Activated naive CD4-positive, alpha-beta T cell treated with anti-CD3 and anti-CD28 coated beads for 36 hours (primary cell): ENCODE measurements around the gene AK2. TPM values are rescaled to one million over a fixed set of nuclear protein-coding genes. Genes with fewer than 3 reads are reported as not detected.

Source experiments
- CTCF ChIA-PET: fragments of 350-600 bp; sonication (Branson Sonifier 250); formaldehyde crosslinking; loops from one replicate; lab custom pipeline; 2021; ENCODE audit warnings: antibody characterized with exemption; lab: Charles Lee
- DNase-seq: peaks from one replicate; pipeline ENCODE4 v3.0.0-alpha.2; 2020
- H3K27ac Mint-ChIP-seq: one replicate; pipeline ENCODE4 v1.8.0; 2021; ENCODE audit warnings: mild to moderate bottlenecking, mixed read lengths
- H3K27me3 Mint-ChIP-seq: one replicate; pipeline ENCODE4 v1.8.0; 2021; ENCODE audit warnings: low read depth, mixed read lengths
- H3K36me3 Mint-ChIP-seq: one replicate; pipeline ENCODE4 v1.8.0; 2021; ENCODE audit warnings: low read depth, mixed read lengths
- H3K4me1 Mint-ChIP-seq: one replicate; pipeline ENCODE4 v1.8.0; 2021; ENCODE audit warnings: low read depth, mixed read lengths
- H3K4me3 Mint-ChIP-seq: one replicate; pipeline ENCODE4 v1.8.0; 2021; ENCODE audit warnings: mild to moderate bottlenecking, moderate library complexity, mixed read lengths
- H3K9me3 Mint-ChIP-seq: one replicate; pipeline ENCODE4 v1.8.0; 2021; ENCODE audit warnings: mixed read lengths
- intact Hi-C: fragments of 100-400 bp; cut with micrococcal nuclease; formaldehyde crosslinking; loops from one replicate; pipeline ENCODE4 v1.15.1; 2023
- total RNA-seq, 2 experiments: library from RNA; stranded (reverse); gene quantifications; one replicate each; pipeline ENCODE4 v1.2.3, GENCODE V29; 2021

Gene AK2
- 100 to 1,000 TPM; 311 to 328 TPM for total RNA-seq

DNA sequence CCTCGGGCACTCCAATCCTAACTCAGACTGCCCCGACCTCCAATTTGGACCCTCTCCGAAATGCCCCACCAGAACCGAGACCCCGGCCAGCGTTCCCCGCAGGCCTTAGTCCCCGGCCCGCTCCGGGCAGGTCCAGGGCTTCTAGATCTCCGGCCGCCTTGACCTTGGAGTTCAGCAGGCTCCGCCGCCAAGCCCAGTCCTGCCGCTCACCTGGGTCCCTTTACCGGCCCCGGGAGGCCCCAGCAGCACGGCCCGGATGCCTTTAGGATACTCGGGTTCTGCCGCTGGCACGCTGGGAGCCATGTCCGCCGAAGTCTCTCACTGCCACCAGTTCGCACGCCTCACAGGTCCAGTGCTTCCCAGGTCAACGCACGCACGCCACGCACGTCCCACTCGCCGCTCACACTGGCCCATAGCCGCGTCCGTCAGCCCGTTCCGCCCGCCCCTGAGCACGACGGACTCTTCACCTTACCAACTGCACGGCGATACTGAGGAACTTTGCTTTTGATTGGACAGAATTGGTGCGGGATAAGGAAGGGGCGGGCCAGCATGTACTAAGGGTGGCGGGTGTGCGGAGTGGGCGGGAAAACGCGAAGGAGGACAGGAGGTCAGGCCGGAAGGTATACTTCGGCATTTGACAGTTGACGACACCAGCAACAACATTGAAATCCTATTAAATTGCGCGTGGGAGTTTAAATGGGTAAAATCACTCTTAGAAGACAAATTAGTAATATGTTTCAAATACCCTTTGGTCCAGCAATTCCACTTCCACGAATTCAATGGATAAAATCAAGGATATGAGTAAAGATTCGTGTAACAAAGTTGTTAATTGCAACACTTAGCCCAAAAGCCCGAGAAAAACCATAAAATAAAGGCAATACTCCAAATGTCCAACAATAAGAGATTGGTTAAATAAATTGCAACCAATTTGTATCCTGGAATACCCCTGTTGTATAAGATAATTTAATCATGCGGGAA, at the start of gene AK2:
TSS of gene AK2 (minus strand) at position 358 of the 978 bp plus-strand sequence. CDS start at position 303, 55 bp downstream.
- peaks cover 22% of the 10 kb centered on the region for H3K36me3 Mint-ChIP-seq
- no peaks in the 10 kb centered on the region for H3K27me3 Mint-ChIP-seq
- H3K9me3 Mint-ChIP-seq: no peaks in the 10 kb centered on the region
- H3K4me1 Mint-ChIP-seq: peaks cover 40% of the 10 kb centered on the region
- CTCF ChIA-PET: no interaction called here
- H3K4me3 Mint-ChIP-seq: peak within 1 kb of the TSS; percentile 92
- intact Hi-C loops: loop anchor here (1.0 to 5.0 kb wide), 4 partner anchors 44 to 220 kb away; partner anchors contain the start of genes AZIN2, RNF19B, S100PBP and YARS1
- H3K27ac Mint-ChIP-seq: peak within 1 kb of the TSS; percentile 87
- DNase-seq: peak; percentile 96

DNA sequence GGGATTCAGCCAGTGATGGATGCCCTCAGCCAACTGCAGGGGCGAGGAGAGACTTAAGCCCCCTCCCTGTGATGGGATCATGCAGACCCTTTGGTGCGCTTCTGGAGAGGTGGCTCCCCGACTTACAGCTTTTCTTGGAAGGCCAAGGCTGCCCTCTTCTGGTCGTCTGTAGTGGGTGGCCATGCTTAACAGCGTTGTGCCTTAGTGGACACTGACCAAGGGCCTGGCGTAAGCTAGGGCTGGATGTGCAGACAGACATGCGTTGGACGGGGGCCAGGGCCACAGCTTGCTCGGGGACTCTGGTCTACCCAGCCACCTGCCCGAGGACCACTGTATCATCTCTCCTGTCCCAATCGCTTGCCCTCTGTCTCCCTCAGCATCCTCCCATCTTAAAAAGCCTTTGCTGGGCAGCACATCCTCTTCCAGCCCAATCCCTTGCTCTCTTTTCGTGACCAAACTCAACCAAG, 49.7 kb upstream of the AK2 start:
- H3K4me3 Mint-ChIP-seq: no peak overlapping the region
- CTCF ChIA-PET: interaction anchor here (0.5 to 7.4 kb wide), 16 partner anchors 9 to 308 kb away, joined by 3 to 51 read pairs (median 4); no protein-coding TSS in a partner anchor
- intact Hi-C loops: loop anchor here (1.0 to 10.0 kb wide), 3 partner anchors 153 to 372 kb away; no protein-coding TSS in a partner anchor
- H3K9me3 Mint-ChIP-seq: no peaks in the 10 kb centered on the region
- H3K27me3 Mint-ChIP-seq: no peaks in the 10 kb centered on the region
- no peak overlapping the region for H3K27ac Mint-ChIP-seq
- H3K36me3 Mint-ChIP-seq: no peaks in the 10 kb centered on the region
- peaks cover 25% of the 10 kb centered on the region for H3K4me1 Mint-ChIP-seq
- DNase-seq: peak; percentile 66

DNA sequence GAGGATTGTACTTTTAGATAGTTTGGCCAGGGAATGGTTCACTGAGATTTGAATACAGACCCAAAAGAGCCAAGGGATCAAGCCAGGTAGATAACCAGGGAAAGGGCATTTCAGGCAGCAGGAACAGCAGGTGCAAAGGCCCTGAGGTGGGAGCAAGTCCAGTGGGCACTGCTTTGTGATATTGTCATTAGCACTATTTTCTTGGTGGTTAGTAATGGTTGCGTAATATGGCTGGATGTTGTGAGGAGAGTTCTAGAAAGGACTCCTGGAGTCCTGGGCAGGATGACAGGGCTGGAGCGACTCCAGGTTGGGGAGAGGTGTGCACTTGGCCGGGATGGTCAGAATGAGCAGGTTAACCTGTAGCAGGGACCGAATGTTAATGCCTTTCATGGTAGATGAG, 48.6 kb upstream of the AK2 start:
- Mint-ChIP-seq H3K27me3 (no peaks in the 10 kb centered on the region), H3K9me3 (no peaks in the 10 kb centered on the region), H3K4me1 (peaks cover 29% of the 10 kb centered on the region), H3K36me3 (no peaks in the 10 kb centered on the region), H3K27ac (no peak overlapping the region), H3K4me3 (no peak overlapping the region)
- no peak for DNase-seq
- CTCF ChIA-PET: interaction anchor here (0.7 to 7.4 kb wide), 7 partner anchors 10 to 209 kb away, joined by 3 to 51 read pairs (median 4); no protein-coding TSS in a partner anchor
- intact Hi-C loops: loop anchor here (10.0 kb wide), 1 partner anchor 371 kb away; no protein-coding TSS in a partner anchor

DNA sequence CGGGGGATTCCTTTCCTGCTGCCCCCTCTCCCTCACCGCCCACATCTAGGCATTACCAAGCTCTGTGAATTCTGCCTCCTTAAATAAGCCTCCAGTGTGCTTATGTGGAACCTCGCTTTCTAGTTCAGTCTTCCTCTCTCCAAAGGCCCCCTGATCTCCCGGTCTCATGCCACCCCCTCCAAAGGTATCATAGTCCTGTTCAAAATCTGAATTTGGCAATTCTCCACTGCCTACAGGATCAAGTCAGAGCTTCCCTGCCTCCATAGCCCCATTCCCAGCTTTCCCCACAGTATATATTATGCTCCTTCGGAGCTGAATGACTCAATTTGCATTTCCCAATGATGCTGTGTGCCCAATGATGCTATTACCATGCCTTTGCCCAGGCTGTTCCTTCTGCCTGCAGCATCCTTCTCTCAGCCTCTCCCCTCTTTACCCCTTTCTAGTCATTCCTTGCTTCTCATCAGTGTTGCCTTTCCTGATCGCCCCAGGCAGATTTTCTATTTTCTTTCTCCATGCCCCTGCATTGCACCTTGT, 46.0 kb upstream of the AK2 start:
- Mint-ChIP-seq H3K4me3 (peak overlapping the region; percentile 75), H3K9me3 (no peaks in the 10 kb centered on the region)
- DNase-seq: no peak

DNA sequence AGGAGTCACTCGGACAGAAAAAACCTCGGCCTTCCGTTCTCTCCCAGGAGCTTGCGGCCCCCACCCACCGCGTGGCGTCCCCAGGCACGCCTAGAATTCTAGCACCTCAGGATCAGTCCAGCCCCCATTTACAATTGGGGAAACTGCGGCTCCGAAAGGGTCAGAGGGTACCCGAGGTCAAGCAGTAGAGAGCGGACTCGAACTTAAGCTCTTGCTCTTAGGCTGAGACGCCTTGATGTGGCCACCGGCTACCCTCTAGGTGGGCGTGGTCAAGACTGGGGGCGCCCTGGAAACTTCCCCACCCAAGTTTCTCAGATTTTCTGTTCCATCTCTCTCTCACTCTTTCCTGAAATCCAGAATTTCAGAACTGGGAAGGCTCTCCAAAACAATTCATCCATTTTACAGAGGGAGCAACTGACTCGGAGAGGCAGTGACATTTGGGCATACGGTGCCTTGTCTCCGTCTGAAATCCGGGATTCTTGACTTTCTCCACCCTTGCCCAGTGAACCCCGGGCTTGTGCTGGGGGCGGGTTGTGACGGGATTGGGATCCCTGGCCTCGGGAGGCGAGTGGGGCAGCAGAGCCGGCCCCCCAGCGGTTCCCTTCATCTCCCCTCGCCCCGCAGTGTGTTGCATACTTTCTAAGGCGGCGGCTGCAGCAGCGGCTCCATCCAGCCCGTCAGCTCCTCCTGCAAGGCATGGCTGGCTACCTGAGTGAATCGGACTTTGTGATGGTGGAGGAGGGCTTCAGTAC, 45.0 kb upstream of the AK2 start:
- H3K27me3 Mint-ChIP-seq: no peaks in the 10 kb centered on the region
- H3K36me3 Mint-ChIP-seq: no peaks in the 10 kb centered on the region
- no peak overlapping the region for H3K27ac Mint-ChIP-seq
- no peaks in the 10 kb centered on the region for H3K9me3 Mint-ChIP-seq
- peaks cover 18% of the 10 kb centered on the region for H3K4me1 Mint-ChIP-seq
- no peak for DNase-seq
- CTCF ChIA-PET: interaction anchor here (1.3 to 7.4 kb wide), 2 partner anchors 13 to 25 kb away, joined by 3 to 51 read pairs; no protein-coding TSS in a partner anchor
- intact Hi-C loops: loop anchor here (1.0 to 10.0 kb wide), 5 partner anchors 45 to 367 kb away; partner anchors contain the start of genes AK2 and RNF19B
- H3K4me3 Mint-ChIP-seq: peak overlapping the region; percentile 75

More for the DNA sequence above, 46.0 kb upstream of the AK2 start:
- peaks cover 19% of the 10 kb centered on the region for H3K4me1 Mint-ChIP-seq
- intact Hi-C loops: loop anchor here (10.0 kb wide), 1 partner anchor 368 kb away; no protein-coding TSS in a partner anchor
- H3K27ac Mint-ChIP-seq: no peak overlapping the region
- H3K36me3 Mint-ChIP-seq: no peaks in the 10 kb centered on the region
- H3K27me3 Mint-ChIP-seq: no peaks in the 10 kb centered on the region
- CTCF ChIA-PET: interaction anchor here (0.6 to 7.4 kb wide), 7 partner anchors 12 to 150 kb away, joined by 3 to 51 read pairs (median 3); no protein-coding TSS in a partner anchor

DNA sequence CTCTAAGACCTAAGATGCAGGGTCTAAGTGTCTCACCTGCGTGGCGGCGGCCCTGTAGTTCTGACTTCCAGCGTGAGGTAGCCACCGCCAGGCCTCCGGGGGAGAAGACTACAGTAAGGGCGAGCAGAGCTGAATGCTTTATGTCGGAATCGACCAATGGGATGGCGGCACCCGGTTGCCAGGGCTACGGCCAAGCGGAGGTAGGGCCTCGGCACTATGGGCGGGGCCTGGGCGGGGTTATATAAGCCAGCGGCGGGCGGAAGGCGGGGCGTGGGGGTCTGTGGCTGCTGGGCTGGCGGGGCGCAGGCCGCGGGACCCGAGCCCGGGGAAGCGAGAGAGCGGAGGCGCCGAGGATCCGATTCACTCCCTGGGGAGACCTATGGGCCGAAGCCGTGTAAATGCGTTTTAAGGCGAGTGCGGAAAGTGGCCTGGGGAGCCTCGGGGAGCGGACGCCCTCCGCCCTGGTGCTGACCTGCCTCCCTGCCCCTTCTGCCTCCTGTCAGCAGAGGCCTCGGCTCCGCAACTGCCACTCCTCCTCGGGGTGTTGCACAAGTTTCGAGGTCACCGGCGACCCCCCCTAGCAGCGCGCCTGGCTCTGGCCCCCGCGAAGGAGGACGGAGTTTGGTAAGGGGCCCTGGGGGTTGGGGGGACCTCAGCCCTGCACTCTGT, 44.3 kb upstream of the AK2 start, which contains the start of gene AZIN2:
TSS of gene AZIN2 (plus strand) at position 269 of the 669 bp plus-strand sequence. CDS start 1,097 bp downstream, outside the sequence.
- H3K4me3 Mint-ChIP-seq: peak within 1 kb of the TSS; percentile 75
- CTCF ChIA-PET: interaction anchor here (1.2 to 7.4 kb wide), 3 partner anchors 14 to 46 kb away, joined by 3 to 51 read pairs (median 4); no protein-coding TSS in a partner anchor
- H3K36me3 Mint-ChIP-seq: no peaks in the 10 kb centered on the region
- intact Hi-C loops: loop anchor here (1.0 to 10.0 kb wide), 5 partner anchors 44 to 366 kb away; partner anchors contain the start of genes AK2 and RNF19B
- no peaks in the 10 kb centered on the region for H3K9me3 Mint-ChIP-seq
- H3K27me3 Mint-ChIP-seq: no peaks in the 10 kb centered on the region
- peaks cover 18% of the 10 kb centered on the region for H3K4me1 Mint-ChIP-seq
- peak within 1 kb of the TSS; percentile 19 for H3K27ac Mint-ChIP-seq
- DNase-seq: peak; percentile 98

DNA sequence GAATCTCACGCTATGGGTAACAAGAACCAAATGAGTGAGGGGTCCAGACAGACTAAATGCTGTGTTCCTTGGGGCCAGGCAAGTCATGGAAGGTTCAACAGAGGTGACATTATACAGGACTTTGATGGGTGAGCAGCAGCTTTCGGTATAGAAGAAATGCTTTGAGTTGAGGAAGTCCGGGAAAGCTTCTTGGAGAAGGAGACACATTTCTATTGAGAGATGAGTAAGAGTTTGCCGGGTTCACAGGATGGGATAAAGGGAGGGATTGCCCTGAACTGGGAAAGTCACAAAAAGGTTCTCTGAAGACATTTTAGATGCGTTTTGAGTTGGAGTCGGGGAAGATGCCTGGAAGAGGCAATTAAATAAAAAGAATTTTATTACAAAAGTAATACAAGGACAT, 43.7 kb upstream of the AK2 start:
- peak overlapping the region; percentile 19 for H3K27ac Mint-ChIP-seq
- CTCF ChIA-PET: interaction anchor here (1.2 to 7.4 kb wide), 2 partner anchors 15 to 46 kb away, joined by 4 to 51 read pairs; no protein-coding TSS in a partner anchor
- no peaks in the 10 kb centered on the region for H3K27me3 Mint-ChIP-seq
- no peaks in the 10 kb centered on the region for H3K36me3 Mint-ChIP-seq
- peaks cover 18% of the 10 kb centered on the region for H3K4me1 Mint-ChIP-seq
- intact Hi-C loops: loop anchor here (2.0 to 10.0 kb wide), 3 partner anchors 44 to 366 kb away; partner anchors contain the start of gene AK2
- H3K9me3 Mint-ChIP-seq: no peaks in the 10 kb centered on the region
- H3K4me3 Mint-ChIP-seq: peak overlapping the region; percentile 75
- DNase-seq: no peak

DNA sequence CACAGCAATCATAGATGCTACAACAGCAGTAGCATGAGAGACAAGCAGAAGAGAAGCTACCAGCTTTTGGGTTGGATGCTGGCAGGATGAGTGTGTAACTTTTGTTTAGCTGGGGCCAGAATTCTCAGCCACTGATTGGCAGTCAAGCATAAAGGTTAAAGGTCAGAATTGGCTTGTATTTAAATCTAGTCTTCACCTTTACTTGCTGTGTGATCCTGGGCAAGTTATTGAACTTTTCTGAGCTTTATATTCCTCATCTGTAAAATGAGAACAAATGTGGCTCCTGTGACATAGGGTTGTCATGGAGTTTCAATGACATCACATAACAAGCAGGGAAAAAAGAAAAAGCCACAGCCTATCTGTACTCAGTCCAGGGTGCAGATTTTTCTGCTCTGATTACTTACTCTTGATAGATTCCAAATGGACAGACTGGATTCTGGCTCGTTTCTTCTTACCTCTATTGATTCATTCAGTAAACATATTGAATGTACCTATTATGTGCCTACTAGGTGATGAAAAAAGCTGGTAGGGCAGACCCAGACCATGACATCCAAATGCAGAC, 41.4 kb upstream of the AK2 start:
- Mint-ChIP-seq H3K9me3 (no peaks in the 10 kb centered on the region), H3K27ac (no peak overlapping the region), H3K4me1 (peaks cover 18% of the 10 kb centered on the region), H3K4me3 (no peak overlapping the region), H3K27me3 (no peaks in the 10 kb centered on the region), H3K36me3 (no peaks in the 10 kb centered on the region)
- DNase-seq: no peak
- CTCF ChIA-PET: interaction anchor here (0.7 to 1.3 kb wide), 2 partner anchors 145 to 153 kb away, joined by 3 to 4 read pairs; no protein-coding TSS in a partner anchor
- intact Hi-C loops: no loop called here

DNA sequence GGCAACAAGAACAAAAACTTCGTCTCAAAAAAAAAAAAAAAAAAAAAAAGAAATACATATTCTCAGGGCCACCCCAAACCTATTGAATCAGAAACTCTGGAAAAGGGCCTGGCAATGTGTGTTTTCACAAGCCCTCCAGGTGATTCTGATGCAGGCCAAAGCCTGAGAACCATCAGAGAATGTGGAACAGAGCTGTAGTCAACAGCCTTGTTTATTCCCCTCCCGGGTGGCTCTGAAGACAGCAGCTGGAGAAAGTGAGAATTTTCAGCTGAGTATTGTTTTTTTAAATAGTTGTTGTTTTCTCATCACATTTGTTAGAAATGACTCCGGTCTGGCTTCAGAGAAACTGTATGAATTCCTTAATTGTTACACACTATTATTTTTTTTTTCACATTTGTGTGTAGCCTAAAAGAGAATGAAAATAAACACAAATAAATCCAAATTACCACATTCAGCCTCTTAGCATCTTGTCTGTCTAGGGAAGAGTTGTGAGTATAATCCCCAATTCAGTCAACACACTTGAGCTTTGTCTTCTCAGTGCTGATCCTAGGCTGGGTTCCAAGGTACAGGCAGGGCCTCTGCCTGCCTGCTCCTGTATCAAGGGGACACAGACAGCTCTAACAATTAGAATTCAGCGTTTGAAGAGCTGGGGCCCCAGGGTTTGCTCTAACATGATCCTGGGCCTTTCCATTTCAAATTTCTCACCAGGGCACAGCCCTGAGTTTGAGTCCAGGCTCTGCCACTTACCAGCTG, 37.7 kb upstream of the AK2 start:
- H3K4me1 Mint-ChIP-seq: no peaks in the 10 kb centered on the region
- H3K36me3 Mint-ChIP-seq: no peaks in the 10 kb centered on the region
- no peak overlapping the region for H3K4me3 Mint-ChIP-seq
- intact Hi-C loops: no loop called here
- DNase-seq: no peak
- H3K9me3 Mint-ChIP-seq: no peaks in the 10 kb centered on the region
- H3K27me3 Mint-ChIP-seq: no peaks in the 10 kb centered on the region
- H3K27ac Mint-ChIP-seq: no peak overlapping the region
- CTCF ChIA-PET: interaction anchor here (2.2 to 2.3 kb wide), 2 partner anchors 11 to 18 kb away, joined by 6 read pairs; no protein-coding TSS in a partner anchor

DNA sequence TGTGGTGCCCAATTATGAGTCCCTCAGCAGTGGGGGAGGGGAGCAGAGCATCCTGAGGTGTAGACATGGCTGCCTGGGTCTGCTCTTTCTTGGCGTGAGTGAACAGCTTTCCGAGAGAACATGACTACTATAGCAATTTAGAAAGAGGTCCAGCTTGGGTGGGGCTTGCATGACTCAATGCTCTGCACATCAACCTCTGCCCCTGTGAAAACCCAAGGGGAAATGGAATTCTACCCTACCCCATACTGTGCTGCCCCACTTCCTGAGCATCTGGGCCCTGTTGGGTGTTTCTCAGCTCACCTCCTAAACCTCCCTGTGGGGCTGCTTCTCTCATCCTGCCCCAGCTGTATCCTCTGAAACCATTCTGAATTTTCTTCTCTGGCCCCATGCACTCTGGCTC, 36.0 kb upstream of the AK2 start:
- Mint-ChIP-seq H3K4me3 (no peak overlapping the region), H3K4me1 (no peaks in the 10 kb centered on the region), H3K27me3 (no peaks in the 10 kb centered on the region), H3K36me3 (no peaks in the 10 kb centered on the region), H3K27ac (no peak overlapping the region), H3K9me3 (peaks cover under 1% of the 10 kb centered on the region)
- CTCF ChIA-PET: interaction anchor here (2.2 kb wide), 1 partner anchor 13 kb away, joined by 6 read pairs; no protein-coding TSS in a partner anchor
- intact Hi-C loops: no loop called here
- no peak for DNase-seq
